ENCODE data around the gene DLG2.

DNA sequence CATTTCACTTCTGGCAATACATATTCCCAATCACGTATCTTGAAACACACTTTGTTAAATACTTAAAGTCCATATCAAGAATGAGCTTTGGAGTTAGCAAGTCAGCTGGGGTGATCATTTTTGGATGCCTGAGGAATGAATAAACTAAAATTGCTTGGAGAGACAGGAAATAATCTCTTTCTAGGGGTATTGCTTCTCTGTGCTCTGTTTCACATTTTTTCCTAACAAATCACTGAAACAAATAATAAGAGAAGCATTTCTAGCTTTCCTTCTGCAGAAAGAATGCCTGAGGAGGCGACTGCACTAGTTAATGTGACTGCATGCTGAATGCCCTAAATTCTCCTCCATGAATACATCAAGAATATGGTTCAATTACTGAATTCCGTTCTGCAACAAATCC lies 1799.6 kb downstream of the DLG2 start:
- TF ChIP-seq, protein P1, sequence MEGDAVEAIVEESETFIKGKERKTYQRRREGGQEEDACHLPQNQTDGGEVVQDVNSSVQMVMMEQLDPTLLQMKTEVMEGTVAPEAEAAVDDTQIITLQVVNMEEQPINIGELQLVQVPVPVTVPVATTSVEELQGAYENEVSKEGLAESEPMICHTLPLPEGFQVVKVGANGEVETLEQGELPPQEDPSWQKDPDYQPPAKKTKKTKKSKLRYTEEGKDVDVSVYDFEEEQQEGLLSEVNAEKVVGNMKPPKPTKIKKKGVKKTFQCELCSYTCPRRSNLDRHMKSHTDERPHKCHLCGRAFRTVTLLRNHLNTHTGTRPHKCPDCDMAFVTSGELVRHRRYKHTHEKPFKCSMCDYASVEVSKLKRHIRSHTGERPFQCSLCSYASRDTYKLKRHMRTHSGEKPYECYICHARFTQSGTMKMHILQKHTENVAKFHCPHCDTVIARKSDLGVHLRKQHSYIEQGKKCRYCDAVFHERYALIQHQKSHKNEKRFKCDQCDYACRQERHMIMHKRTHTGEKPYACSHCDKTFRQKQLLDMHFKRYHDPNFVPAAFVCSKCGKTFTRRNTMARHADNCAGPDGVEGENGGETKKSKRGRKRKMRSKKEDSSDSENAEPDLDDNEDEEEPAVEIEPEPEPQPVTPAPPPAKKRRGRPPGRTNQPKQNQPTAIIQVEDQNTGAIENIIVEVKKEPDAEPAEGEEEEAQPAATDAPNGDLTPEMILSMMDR (IDR thresholded peaks at IDR 0.05) = no peak
- no peak for TF ChIP-seq POLR2A (IDR thresholded peaks at IDR 0.05)
